H54 (cell line): Measurements from ENCODE around the gene P2RX1.

Source experiments
- DNase-seq: peaks from one replicate; pipeline ENCODE4 v3.0.0; 2011; ENCODE audit warnings: low spot score, mixed read lengths; ENCODE audit not compliant: insufficient read length
- FAIRE-seq: peaks from 3 replicates; lab custom pipeline; 2011; peaks lifted over from hg19 to GRCh38; lab: Jason Lieb, UNC
- POLR2A ChIP-seq: IDR thresholded peaks from 2 replicates; pipeline ENCODE4 v1.6.1; 2011; ENCODE audit warnings: low read depth, mild to moderate bottlenecking, low read length

The P2RX1 gene

GRCh38 chr17:3896968-3897235, 19.4 kb downstream of the P2RX1 start:
- DNase-seq (no peak), FAIRE-seq (no peak)
- TF ChIP-seq POLR2A = no peak

GRCh38 chr17:3896108-3896967, 19.9 kb downstream of the P2RX1 start:
- DNase-seq = no peak
- no peak for TF ChIP-seq POLR2A
- FAIRE-seq = no peak

- FAIRE-seq (no peak), DNase-seq (no peak)
- TF ChIP-seq POLR2A = no peak
Observed at GRCh38 chr17:3895354-3895753, 20.9 kb downstream of the P2RX1 start.

GRCh38 chr17:3894911-3895343, 21.3 kb downstream of the P2RX1 start:
- FAIRE-seq (no peak), DNase-seq (peak; percentile 53)
- 0 out of 2 replicates have a peak, but pooled peaks have one; percentile 10 for TF ChIP-seq POLR2A

GRCh38 chr17:3894188-3894587, 22.1 kb downstream of the P2RX1 start:
- FAIRE-seq (no peak), DNase-seq (no peak)
- no peak for TF ChIP-seq POLR2A

- no peak for DNase-seq
- no peak for FAIRE-seq
Observed at GRCh38 chr17:3893720-3894116, 22.5 kb downstream of the P2RX1 start.

GRCh38 chr17:3893003-3893719, 23.1 kb downstream of the P2RX1 start, which contains the start of gene CAMKK1:
TSS of gene CAMKK1 (minus strand) at chr17:3893053. CDS start at chr17:3885687, 7,366 bp downstream.
- no peak for FAIRE-seq
- peak; percentile 93 for DNase-seq
- peak; percentile 18; the same call in 1 of the 2 replicates for TF ChIP-seq POLR2A

More at GRCh38 chr17:3893720-3894116, 22.5 kb downstream of the P2RX1 start:
- TF ChIP-seq POLR2A = no peak

- DNase-seq (peak; percentile 91), FAIRE-seq (peak; percentile 43)
Observed at GRCh38 chr17:3892095-3892998, 23.9 kb downstream of the P2RX1 start.

GRCh38 chr17:3891626-3892094, 24.6 kb downstream of the P2RX1 start:
- DNase-seq = peak; percentile 51
- no peak for FAIRE-seq
- no peak for TF ChIP-seq POLR2A

More at GRCh38 chr17:3892095-3892998, 23.9 kb downstream of the P2RX1 start:
- TF ChIP-seq POLR2A = peak; percentile 31; the same call in 1 of the 2 replicates

GRCh38 chr17:3890878-3891219, 25.4 kb downstream of the P2RX1 start:
- TF ChIP-seq POLR2A = no peak
- no peak for FAIRE-seq
- DNase-seq = no peak

- peak; percentile 61 for FAIRE-seq
- no peak; the same call in none of the 2 replicates for TF ChIP-seq POLR2A
- DNase-seq = peak; percentile 97
Observed at GRCh38 chr17:3890082-3890877, 26.0 kb downstream of the P2RX1 start.

GRCh38 chr17:3889325-3890012, 26.8 kb downstream of the P2RX1 start:
- DNase-seq (no peak), FAIRE-seq (no peak)
- peak; percentile 7; the same call in 1 of the 2 replicates for TF ChIP-seq POLR2A
